GM18499 (cell line): ENCODE measurements around the gene ARID5B.

Experiments
- ATAC-seq: cut with Tn5 transposase; IDR thresholded peaks from one replicate; pipeline ENCODE4 v1.9.1; 2021; ENCODE audit warnings: moderate number of reproducible peaks; ENCODE audit not compliant: insufficient read depth, unreplicated experiment

ARID5B gene

GRCh38 chr10:62059217-62059920 is 157.9 kb downstream of the ARID5B start:
- no peak for ATAC-seq

GRCh38 chr10:62062028-62062427 is 160.5 kb downstream of the ARID5B start:
- no peak for ATAC-seq

- no peak for ATAC-seq
Observed at GRCh38 chr10:62062752-62063512, 161.4 kb downstream of the ARID5B start.

- no peak for ATAC-seq
Observed at GRCh38 chr10:62063795-62064472, 162.4 kb downstream of the ARID5B start.

- ATAC-seq = no peak
Observed at GRCh38 chr10:62067560-62067959, 166.1 kb downstream of the ARID5B start.

- ATAC-seq = no peak
Observed at GRCh38 chr10:62068464-62068863, 167.0 kb downstream of the ARID5B start.

GRCh38 chr10:62069452-62070178 is 168.1 kb downstream of the ARID5B start:
- ATAC-seq = no peak

GRCh38 chr10:62071846-62072281 is 170.4 kb downstream of the ARID5B start:
- no peak for ATAC-seq

GRCh38 chr10:62072901-62073300 is 171.4 kb downstream of the ARID5B start:
- no peak for ATAC-seq

- ATAC-seq = no peak
Observed at GRCh38 chr10:62073429-62073828, 171.9 kb downstream of the ARID5B start.

GRCh38 chr10:62075414-62075813 is 173.9 kb downstream of the ARID5B start:
- ATAC-seq = no peak

GRCh38 chr10:62075912-62076311 is 174.4 kb downstream of the ARID5B start:
- no peak for ATAC-seq

GRCh38 chr10:62076891-62077290 is 175.4 kb downstream of the ARID5B start:
- no peak for ATAC-seq

- no peak for ATAC-seq
Observed at GRCh38 chr10:62077330-62078015, 176.0 kb downstream of the ARID5B start.

GRCh38 chr10:62079885-62080559 is 178.5 kb downstream of the ARID5B start:
- ATAC-seq = peak; percentile 66

- no peak for ATAC-seq
Observed at GRCh38 chr10:62080905-62081304, 179.4 kb downstream of the ARID5B start.

GRCh38 chr10:62081341-62082270 is 180.1 kb downstream of the ARID5B start:
- ATAC-seq = no peak

- no peak for ATAC-seq
Observed at GRCh38 chr10:62082271-62082656, 180.8 kb downstream of the ARID5B start.
